ENCODE measurements around the gene GDI1.

Gene GDI1

GRCh38 chrX:154473683-154474082, 36.7 kb downstream of the GDI1 start:
- TF ChIP-seq, protein P1, sequence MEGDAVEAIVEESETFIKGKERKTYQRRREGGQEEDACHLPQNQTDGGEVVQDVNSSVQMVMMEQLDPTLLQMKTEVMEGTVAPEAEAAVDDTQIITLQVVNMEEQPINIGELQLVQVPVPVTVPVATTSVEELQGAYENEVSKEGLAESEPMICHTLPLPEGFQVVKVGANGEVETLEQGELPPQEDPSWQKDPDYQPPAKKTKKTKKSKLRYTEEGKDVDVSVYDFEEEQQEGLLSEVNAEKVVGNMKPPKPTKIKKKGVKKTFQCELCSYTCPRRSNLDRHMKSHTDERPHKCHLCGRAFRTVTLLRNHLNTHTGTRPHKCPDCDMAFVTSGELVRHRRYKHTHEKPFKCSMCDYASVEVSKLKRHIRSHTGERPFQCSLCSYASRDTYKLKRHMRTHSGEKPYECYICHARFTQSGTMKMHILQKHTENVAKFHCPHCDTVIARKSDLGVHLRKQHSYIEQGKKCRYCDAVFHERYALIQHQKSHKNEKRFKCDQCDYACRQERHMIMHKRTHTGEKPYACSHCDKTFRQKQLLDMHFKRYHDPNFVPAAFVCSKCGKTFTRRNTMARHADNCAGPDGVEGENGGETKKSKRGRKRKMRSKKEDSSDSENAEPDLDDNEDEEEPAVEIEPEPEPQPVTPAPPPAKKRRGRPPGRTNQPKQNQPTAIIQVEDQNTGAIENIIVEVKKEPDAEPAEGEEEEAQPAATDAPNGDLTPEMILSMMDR (IDR thresholded peaks at IDR 0.05; ENCODE audit: insufficient read depth, low read depth, low read length, missing control alignments): no peak
- no peak for DNase-seq (ENCODE audit: low read depth)
- H3K4me3 ChIP-seq (ENCODE audit: low read depth, low read length): no peak overlapping the region

DNA sequence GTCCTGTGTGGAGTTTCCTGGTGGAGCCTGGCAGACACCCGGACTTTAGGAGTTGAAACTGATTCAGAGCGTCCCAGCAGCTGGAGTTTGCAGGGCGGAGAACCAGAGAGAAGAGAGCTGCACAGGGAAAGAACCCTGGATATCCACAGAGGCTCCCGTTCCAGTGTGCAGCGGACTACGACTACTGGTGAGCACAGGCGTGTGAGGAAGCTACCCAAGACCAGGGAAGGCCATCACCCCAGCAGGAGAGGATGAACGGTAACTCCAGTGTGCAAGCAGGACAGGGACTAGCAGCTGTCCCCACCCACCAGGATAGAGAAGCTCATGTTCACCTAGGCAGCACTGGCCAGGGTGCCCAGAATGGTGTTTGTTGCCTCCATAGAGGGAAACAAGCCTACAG, 39.9 kb downstream of the GDI1 start:
- TF ChIP-seq, protein P1 (IDR thresholded peaks at IDR 0.05; ENCODE audit: insufficient read depth, low read depth, low read length, missing control alignments): no peak
- no peak for DNase-seq (ENCODE audit: low read depth)
- H3K4me3 ChIP-seq (ENCODE audit: low read depth, low read length): no peak overlapping the region

DNA sequence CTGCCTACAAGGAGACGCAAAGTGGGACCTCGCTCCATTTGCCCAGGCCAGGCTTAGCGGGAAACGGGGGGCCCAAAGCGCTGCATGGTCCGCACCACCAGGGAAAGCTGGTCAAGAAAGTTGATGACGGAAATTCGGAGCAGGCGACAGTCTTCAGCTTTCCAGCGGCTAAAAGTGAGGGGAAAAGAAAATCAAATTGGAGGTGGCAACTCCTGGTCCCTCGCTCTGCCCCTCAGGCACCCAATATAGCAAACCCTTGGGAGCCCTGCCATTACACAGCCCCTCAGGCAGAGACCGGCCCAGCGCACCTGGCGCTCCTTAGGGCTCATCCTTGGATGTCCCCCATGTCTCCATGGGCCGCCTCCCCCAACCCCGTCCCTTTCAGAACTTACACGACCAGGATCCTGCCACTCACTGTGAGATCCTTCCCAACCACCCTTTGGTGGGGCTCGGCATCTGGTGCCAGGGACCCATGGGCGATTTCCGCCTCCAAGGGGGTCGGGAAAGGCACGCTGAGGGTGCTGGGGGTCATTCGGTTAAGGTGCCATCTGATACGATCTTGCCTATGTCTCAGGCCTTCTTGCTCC, 41.0 kb downstream of the GDI1 start:
- H3K4me3 ChIP-seq (ENCODE audit: low read depth, low read length): peak overlapping the region; percentile 61
- TF ChIP-seq, protein P1 (IDR thresholded peaks at IDR 0.05; ENCODE audit: insufficient read depth, low read depth, low read length, missing control alignments): no peak
- DNase-seq (ENCODE audit: low read depth): no peak

DNA sequence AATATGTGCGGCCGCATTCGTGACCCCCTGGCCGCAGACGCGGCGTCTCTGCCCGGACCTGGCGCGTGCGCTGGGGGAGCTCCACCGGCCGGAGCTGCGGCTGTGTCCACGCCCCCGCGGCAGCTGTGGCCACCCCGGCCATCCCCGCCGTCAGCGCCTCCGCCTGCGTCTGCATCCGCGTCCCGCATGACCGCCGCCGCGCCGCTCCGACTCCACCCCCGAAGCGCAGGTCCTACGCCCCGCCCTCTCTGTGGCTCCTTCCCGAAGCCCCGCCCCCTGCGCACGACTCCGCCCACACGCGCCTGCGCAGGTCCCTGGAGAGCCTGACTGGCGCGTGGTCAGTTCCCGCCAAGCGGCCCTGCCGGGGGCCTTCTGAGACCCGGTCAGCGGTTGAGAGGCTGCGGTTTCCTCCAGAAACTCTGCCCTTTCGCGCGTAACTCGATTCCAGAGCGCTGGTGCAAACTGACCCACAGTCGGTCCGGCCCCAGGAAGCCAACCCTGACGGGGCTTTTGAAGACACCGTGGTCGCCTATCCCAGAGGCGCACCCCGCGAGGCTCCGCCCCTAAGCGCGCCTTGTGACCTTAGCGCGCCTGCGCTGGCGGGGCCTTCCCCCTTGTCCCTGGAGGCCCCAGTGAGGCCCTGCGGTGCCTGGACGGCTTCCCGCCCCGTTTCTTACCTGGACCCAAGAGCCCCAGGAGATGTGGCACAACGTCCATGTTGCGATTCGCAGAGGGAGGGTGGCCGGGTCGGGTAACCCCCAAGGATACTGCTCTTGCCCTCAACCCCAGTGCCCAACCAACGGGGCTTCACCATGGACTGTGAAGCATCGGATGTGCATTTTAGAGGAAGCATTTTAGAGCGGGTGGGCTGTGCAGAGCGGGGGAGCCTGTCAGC, 42.0 kb downstream of the GDI1 start, which contains the start of gene LAGE3:
Gene LAGE3, minus strand, starts transcription at position 554 of the 895 bp plus-strand sequence. Its CDS starts 366 bp downstream, at position 188.
- DNase-seq (ENCODE audit: low read depth): peak; percentile 95
- TF ChIP-seq, protein P1 (IDR thresholded peaks at IDR 0.05; ENCODE audit: insufficient read depth, low read depth, low read length, missing control alignments): no peak
- peak within 1 kb of the TSS; percentile 61 for H3K4me3 ChIP-seq (ENCODE audit: low read depth, low read length)

GRCh38 chrX:154481195-154481594, 44.2 kb downstream of the GDI1 start:
- TF ChIP-seq, protein P1 (IDR thresholded peaks at IDR 0.05; ENCODE audit: insufficient read depth, low read depth, low read length, missing control alignments): no peak
- peak; percentile 54 for DNase-seq (ENCODE audit: low read depth)
- no peak overlapping the region for H3K4me3 ChIP-seq (ENCODE audit: low read depth, low read length)

DNA sequence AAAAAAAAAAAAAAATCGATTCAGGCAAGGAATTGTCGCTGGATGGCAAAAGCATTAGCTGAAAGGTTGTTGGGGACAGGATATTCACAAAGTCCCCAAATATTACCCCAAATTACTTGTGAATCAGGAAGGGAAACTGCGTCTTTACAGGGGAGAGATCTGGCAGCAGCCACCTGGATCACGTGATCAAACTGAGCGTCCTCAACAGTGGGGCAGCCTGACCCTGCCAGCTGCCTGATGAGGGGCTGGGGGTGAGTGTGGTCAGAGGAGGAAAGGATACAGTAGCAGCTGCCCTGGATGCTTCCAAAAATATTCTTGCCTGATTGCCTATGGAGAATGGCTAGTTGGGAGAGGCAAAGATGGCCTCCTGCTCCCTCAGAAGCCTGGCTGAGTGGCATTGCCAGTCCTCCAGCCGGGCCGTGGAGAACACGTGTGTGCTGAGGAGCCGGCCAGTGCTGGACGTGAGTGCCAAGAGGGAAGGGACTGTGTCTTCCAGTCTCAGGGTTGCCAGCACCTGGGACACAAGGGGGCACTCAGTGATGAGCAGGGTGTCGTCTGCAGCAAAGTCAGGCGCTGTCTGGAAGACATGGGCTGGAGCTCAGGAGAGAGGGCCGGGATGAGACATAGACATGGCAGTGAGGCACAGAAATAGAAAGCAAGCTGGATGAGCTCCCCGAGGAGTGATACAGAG, 45.1 kb downstream of the GDI1 start:
- H3K4me3 ChIP-seq (ENCODE audit: low read depth, low read length): no peak overlapping the region
- DNase-seq (ENCODE audit: low read depth): no peak

More for the DNA sequence above, 45.1 kb downstream of the GDI1 start:
- TF ChIP-seq, protein P1 (IDR thresholded peaks at IDR 0.05; ENCODE audit: insufficient read depth, low read depth, low read length, missing control alignments): no peak

All from GM12865 (cell line).